Measurements from ENCODE around the gene CD99L2.

- TF ChIP-seq CTCF (IDR thresholded peaks at IDR 0.05) (no peak), POLR2A (IDR thresholded peaks at IDR 0.05) (no peak), POLR2AphosphoS5 (IDR thresholded peaks at IDR 0.05) (no peak)
Measured at GRCh38 chrX:150868625-150869024, 29.8 kb downstream of the CD99L2 start.

Data from gastroesophageal sphincter (tissue), 3 donors.